Globus pallidus (tissue), 1 donor: ENCODE results near the gene NMUR1.

Source experiments
- DNase-seq: peaks from one replicate; pipeline ENCODE4 v3.0.0-alpha.2; 2015; ENCODE audit warnings: low spot score

Gene NMUR1

DNA sequence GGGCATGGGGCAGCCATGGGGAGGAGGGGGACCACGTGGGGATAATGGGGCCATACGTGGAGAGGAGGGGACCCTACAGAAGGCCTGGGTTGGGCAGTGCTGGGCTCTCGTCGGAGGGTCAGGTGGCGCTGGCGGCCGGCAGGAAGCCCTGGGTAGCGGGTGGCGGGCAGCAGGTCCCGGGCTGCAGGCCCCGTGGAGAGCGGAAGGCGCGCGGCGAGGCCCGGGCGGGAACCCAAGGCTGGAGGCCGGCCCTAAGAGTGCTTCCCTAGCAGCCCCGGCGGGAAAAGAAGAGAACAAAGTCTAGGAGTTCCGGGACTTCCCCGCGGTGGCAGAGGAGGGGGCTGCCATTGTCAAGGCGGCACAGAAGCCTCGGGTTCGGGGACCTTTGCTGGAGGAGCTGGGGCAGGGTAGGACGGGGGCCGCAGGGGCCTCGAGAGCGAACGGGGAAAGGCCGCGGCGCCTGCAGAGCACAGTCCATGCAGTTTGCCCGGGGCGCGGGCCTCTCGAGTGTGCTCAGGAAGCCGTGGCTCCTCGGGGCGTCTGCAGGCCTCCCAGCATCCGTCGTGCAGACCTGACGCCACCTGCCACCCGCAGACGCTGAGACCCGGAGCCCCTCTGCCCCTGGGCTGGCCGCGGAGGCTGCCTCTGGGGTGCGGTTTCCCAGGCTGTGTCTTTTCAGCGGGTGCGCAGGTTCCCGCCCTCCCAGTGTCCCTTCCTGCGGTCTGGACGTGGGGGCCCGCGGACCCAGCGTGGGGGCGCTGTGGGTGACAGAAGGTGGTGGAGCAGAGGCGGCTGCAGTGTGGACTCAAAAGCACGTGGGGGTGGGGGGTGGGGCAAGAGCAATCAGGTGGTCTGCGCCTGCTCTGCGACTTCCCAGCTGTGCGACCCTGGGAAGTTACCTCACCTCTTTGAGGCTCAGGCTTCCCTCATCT, 46.6 kb downstream of the NMUR1 start:
- DNase-seq = no peak

DNA sequence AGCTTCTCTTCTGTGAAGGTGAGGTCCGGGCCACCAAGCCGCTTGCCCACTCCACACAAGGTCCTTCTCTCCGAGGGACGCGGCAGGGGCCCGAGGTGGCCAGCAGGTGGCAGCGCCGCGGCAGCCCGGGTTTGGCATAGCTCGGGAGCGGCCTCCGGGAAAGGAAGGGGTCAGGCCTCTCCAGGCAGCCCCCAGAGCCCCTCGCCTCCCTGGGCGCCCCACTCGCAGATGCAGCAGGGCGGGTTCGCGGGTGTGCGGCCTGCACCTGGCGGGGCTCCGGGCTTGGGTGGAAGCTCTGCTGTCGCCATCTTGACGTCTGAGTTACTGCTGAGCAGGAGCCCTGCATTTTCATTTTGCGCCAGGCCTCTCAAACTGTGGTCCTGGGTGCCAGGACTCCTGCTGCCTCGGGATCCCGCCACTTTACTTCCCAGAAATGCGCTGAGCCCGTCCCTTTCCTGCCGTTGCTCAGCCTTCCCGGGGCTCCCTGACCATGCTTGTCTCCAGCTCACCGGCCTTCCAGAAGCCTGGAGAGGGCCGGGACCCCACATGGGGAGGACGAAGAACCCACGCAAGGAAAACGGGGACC, 47.3 kb downstream of the NMUR1 start:
- DNase-seq = peak; percentile 43

GRCh38 chr2:231480781-231481180, 49.5 kb downstream of the NMUR1 start:
- DNase-seq = no peak

DNA sequence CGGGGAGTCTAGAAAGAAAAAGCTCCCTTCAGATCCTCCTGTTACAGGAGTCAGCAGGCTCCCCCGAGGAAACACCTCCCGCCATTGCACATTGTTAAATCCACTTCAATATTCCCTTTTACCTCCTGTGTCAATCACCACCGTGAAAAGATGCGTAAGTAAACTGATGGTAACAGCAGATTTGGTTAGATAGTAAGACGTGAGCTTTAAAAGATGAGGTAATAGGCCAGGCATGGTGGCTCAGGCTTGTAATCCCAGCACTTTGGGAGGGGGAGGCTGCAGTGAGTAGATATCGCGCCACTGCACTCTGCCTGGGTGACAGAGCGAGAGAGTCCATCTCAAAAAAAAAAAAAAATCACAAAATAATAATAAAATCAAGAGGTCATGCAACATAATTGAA, 50.8 kb downstream of the NMUR1 start:
- DNase-seq = no peak

- DNase-seq = no peak
These were observed 53.3 kb downstream of the NMUR1 start for GRCh38 chr2:231476920-231477319.

DNA sequence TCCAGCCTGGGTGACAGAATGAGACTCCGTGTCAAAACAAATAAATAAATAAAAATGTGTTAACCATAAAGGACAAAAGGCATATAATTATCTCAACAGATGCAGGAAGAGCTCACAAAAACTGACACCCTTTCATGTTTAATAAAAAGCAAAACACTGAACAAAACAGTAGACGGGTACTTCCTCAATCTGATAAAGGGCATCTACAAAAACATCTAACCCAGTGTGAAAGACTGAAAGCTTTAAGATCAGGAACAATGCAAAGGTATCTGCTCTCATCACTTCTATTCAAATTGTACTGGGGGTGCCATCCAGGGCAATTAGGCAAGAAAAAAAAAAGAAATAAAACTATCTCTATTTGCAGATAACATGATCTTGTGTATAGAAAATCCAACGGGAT, 54.3 kb downstream of the NMUR1 start:
- DNase-seq = no peak
